Right kidney (tissue), 1 donor: ENCODE data around the gene ESPN.

Source experiments
- DNase-seq: peaks from one replicate; pipeline ENCODE4 v3.0.0-alpha.2; 2016

ESPN gene

DNA sequence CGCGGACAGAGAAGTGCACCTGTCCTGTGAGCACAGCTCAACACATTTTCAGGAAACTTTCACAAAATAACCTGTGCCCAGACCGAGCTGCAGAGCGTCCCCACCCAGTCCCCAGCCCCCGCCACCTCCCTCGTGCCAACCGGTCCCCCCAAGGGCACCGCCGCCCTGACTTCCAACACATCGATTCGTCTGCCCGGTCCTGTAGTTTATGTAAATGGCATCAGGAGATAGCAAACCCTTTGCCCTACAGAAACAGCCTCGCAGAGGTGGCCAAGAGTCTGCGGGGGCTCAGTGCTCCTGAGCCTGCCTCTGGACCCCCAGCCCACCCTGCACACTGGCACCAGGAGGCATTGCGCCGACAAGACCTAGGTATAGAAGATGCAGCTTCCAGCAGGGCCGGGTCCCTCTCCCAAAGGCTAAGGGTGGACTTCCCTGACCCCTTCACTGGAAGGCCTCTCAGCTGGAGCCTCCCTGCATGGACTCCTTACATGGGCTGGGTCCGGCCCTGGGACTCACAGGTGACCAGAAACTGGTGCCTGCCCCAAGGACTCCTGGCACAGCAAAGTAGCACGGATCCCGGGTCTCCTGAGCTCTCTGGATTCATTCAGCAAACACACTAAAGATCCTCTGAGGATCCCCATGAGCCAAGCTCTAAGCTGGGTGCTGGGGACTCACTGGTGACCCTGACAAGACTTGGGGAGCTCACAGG is 73.4 kb downstream of the ESPN start:
- no peak for DNase-seq

DNA sequence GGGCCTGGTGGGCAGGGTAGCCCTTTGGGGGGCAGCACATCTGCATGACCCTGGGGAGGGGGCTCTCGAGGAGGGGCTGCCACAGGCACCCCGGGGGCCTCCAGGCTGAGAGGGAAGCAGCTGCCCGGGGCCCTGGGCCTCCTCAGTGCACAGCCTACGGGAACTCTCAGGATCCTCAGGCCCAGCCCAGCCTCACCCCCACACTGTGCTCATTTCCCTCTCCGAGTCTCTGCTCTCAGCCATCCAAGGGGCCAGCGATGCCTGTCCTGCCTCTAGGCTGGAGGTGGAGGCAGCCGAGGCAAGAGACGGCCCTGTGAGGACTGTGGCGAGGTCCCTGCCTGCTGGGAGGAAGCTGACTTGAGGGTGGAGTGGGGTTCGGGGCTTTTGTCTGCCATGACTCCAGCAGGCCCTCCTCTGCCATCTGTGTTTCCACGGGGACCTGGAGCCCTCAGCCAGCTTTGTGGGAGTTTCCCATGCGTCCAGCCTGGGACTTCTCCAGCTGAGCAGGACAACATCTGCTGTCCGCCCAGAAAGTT is 74.1 kb downstream of the ESPN start:
- no peak for DNase-seq

DNA sequence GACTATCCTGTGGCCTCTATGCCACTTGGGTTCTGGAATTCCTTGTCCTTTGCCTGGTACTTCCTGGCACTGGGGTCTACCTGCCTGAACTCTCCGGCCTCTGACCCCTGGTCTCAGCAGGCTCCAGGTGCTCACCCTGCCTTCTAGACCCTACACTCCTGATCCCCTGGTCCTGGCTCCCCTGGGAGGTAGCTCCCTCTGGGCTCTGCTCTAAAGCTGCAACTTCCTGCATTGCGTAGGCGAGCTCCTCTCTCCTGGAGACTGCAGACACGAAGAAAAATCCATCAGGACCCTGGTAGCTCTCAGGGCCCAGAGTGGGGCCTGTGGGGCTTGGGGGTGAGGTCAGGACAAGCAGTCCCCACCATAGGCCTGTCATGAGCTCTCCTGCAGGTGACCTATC is 74.7 kb downstream of the ESPN start:
- DNase-seq, result no peak

DNA sequence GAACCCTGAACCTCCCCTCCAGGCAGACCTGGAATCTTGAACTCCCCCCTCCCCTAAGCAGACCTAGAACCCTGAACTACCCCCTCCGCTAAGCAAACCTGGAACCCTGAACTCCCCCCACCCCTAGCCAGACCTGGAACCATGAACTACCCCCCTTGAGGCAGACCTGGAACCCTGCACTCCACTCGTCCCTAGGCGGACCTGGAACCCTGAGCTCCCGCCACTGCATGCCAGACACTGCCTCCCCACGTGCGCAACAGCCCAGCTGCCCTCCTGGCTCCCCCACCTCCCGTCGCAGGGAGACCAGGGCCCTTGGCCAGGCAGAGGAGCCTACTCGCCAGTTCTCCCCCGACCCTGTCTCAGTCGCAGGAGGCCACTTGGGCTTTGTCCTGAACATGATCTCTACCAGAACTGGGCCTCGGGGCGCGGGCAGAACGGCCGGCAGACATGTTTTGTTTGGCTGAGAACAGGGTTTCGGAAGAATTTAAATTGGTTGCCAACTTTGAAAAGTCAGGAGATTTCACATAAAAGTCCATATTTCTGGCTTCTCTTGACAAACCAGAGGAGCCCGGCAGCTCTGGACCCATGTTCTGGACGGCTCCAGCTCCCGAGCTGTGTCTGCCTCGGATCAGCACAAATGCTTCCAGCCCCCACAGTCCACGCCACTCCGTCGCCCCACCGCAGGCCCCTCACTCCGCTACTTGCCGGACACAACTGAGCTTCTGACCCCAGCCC is 76.1 kb downstream of the ESPN start:
- DNase-seq, result no peak

DNA sequence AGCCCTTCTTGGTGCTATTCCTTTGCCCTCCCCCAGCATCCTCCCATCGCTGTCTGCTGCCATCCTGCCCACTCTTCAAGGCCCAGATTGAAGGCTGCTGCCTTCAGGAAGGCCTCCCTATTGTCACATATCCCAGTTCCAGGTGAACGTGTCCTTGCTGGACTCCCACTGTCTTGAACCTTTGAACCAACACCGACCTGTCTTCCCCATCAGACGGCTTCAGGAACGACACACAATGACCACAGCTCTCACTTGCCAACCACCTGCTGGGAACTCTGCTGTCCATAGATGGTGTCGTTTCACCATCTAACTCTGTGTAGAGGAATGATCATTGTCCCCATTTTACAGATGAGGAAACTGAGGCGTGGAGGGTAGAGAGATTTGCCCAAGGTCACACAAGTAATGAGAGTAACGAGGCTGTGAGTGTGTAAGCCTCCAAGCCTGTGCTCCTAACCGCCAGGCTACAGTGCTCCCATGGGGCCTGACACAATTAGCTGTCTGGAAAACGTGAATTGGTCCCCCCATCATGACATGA is 76.8 kb downstream of the ESPN start:
- no peak for DNase-seq

DNA sequence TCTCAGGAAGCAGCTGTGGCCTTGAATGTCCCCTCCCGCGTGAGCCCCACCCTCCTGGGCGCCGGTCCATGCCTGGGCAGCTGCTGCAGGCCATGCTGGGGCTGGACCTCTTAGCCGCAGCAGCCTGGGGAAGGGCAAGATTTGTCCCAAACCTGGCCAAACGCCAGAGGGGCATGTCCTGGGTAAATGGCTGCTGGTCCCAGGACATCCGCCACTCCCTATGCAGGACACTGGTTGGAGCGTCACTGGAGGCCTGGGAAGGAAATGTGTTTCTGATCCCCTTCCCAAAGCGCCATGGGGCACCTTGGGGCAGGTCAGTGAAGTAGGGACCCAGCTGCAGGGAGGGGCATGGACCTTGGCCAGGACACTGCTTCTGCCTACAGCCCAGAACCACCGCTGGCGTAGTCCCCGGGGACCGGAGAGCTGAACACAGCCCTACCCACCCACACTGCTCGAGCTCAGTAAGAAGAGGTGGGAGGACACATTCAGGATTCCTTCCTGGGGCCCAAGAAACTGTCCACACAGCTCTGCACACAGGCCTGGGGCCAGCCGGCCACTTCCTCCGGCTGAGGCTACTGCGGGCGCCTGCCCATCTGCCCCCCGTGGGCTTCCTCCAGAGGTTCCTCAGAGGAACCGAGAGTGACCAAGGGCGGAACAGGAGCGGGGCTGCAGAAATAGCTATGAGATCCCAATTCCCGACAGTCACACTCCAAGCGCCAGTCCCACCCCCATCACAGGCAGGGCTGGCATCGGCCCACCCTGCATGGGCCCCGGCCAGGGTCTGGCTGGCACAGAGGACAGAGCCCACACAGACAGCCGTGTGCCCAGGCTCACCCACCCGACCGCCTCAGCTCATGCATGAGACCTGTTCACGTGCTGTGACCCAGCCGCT is 77.7 kb downstream of the ESPN start:
- DNase-seq, result no peak

DNA sequence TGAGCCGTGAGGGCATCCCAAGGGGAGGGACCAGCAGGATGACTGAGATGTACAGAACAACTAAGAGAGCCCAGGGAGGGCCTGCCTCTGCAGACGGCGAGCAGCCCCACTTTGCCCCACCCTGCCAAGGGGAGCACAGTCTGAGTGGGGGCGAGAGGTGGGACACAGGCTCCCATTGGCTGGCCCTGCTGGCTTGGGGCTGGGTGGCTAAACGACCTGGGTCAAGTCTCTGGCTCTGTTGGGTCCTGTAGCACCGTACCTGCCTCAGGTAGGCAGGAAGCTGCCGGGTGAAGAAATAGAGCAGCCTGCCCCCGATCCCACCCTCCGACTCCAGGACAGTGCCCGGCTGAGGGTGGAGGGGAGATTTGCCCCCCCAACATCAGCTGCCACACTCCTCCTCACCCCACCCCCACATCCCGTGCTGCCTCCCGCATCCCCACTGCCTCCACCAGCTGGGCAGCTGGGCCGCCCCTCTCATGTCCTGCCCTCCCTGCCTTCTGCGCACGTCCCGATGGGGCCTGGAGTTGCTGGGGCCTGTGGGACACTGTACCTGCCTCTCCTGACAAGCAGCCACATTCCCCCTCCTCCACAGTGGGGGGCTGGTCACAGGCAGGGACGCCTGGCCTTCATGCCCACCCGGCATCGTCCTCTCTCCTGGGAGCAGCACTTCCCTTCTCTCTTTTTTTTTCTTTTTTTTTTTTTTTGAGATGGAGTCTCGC is 79.5 kb downstream of the ESPN start:
- no peak for DNase-seq

DNA sequence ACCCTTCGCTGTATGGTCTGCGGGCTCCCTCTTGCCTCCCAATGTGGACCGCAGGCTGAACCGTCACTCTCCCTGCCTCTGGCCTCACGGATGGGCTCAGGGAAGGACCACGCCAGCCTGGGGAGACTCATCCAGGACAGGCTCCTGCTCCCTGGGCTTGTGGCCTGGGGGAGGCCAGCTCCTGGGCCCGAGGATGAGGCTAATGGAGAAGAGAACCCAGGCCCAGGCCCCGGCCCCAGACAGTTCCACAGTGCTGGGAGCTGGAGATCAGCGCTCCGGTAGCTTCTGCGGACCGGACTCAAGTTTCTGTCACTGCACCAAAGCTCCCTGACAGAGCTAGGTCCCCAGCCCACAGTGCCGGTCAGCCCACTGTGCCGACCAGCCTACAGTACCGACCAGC is 80.3 kb downstream of the ESPN start:
- no peak for DNase-seq

DNA sequence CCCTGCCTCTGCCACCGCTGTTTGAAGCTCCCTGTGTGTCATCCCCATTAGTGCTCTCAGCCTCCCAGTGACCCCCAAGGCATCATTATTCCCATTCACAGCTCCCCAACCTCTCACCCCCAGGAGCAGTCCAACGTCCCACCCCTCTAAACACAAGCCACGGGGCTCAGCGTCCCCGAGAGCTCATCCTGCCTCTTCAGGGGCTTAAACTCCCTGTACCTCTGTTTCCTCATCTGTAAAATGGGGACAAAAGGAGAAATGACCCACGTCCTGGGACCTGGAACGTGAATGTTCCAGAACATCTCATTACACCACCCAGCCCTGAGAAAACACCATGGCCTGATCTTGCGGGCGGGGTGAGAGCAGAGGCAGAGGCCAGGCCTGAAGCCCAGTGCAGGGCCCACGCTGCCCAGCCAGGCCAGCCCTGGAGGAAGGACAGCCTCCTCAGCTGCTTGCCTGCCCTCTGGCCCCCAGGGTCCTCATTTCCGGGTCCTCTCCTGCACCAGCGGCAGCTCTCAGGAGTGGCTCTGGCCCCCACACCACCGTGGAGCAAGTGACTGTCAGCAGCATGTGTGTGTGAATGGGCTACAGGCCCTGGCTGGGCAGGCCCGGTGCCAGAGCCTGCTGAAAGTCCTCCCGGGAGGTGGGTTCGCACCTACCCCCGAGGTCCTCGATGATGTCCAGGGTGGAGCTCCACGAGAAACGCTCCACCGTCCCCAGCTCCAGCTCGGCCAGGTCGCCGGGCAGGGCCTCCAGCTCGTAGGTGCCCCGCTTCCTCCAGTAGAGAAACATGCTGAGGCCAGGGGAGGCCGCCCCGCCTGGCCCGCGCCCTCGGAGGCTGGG is 81.0 kb downstream of the ESPN start:
- no peak for DNase-seq

DNA sequence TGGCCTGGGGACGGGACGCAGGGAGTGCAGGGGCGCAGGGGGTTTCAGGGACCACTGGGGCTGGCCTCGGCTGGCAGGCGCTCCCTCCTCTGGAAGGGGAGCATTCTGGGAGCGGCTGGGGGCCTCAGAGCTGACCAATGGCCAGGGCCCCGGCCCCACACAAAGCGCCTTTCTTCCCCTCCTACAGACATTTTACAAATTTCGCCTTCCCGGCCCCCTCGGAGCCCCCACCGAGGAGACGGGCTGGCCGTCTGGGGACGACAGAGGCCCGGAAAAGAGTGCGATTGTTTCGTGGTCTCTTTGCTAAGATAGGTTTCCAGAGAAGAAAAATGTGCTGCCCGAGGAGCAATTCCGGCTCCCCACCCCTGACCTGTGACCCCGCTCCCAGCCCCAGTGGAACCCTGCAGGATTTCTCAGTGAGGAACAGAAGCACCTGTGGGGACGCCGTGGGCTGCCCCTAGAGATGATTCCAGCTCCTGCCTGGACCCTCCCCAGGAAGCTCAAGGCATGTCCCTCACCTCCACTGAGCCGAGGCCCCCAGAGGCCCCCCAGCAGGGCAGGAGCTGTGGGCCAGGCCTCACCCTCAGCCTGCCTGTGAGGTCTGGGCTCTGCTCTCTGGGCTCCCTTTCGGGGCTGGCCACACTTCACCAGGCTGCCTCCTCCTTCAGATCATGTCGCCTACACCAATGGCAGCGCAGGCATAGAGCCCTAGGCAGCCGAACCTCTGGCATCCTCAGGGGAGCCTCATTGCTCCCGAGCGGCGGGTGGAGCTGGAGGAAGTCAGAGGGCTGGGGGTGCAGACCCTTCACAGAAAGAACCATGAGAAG is 81.8 kb downstream of the ESPN start:
- DNase-seq, result no peak

DNA sequence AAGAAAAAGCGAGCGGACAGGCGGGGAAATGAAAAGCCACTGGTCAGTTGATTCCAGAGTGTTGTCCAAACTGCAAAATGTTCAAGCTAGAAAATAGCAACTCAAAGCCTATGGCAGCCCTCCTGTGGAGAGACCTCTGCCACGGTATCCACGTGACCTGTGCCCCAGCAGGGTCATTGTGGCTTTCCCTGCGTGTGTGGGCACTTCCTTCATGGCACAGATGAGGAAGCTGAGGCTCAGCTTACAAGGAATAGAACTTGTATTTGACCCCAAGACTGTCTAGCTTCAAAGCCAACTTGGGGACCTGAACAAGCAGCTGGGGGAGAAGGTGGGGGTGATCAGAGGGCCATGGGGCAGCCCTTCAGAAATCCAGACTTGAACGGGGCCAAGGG is 82.5 kb downstream of the ESPN start:
- DNase-seq, result no peak

DNA sequence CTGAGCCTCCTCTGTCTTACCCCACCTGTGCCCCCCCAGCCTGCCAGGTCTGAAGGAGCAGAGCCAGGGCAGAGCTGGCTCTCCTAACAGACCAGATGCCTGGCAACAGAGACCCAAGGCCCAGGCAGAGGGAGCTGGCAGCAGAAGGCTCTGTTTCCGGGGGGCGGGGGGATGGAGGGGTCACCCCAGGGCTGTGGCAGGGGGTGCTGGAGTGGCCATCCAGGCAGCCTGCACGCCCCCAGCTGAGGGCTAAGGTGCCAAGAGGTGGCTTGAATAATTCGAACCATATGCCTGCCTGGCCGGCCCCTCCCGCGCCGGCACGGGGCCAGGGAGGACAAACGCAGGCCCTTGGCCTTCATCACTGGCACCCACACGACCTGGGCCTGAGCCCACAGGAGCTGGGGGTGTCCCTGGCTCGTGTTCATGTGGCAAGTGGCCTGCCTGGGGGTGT is 82.9 kb downstream of the ESPN start:
- no peak for DNase-seq

DNA sequence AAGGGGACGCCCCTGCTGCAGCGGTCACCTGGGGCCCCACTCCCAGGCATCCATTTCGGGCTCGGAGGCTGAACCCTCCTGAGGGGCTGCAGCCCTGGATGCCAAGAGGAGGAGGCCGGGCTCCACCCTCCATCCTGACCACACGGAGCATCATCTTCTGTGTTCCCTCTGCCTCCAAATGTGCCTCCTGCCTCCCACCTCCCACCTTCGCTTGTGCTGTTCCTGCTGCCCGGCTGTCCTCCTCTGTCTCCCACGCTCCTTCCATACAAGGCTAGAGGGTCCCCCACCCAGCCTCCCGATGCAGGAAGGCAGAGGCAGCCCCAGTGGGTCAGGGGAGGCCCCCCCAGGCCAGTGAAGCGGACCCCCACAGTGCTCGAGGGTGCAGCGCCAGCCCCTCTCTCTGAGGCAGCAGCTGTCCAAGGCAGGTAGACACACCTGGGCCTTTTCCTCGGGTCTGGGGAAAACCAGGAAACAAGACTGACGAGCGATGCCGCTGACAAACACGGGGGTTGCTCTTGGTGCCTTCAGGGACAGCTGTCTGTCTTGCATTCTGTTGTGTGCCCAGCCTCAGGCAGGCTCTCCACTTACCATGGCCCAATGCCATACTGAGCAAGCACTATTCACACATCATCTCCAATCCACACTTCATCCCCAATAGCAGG is 83.7 kb downstream of the ESPN start:
- no peak for DNase-seq

DNA sequence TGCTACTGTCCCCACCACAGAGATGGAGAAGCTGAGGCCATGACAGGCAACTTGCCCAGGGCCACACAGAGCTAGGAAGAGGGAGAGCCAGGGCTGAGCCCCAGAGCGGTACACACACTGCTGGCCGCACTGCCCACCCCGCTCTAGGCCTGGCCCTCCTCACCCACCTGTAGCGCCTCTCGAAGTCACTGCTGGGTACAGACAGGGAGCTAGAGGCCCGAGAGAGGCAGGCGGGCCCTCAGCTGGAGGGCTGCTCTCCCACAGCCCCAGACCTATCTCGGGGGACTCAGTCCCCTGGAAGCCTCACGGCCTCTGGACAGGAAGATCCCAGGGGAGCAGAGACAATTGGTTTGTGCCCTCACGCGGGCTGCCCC is 84.2 kb downstream of the ESPN start:
- DNase-seq, result no peak

DNA sequence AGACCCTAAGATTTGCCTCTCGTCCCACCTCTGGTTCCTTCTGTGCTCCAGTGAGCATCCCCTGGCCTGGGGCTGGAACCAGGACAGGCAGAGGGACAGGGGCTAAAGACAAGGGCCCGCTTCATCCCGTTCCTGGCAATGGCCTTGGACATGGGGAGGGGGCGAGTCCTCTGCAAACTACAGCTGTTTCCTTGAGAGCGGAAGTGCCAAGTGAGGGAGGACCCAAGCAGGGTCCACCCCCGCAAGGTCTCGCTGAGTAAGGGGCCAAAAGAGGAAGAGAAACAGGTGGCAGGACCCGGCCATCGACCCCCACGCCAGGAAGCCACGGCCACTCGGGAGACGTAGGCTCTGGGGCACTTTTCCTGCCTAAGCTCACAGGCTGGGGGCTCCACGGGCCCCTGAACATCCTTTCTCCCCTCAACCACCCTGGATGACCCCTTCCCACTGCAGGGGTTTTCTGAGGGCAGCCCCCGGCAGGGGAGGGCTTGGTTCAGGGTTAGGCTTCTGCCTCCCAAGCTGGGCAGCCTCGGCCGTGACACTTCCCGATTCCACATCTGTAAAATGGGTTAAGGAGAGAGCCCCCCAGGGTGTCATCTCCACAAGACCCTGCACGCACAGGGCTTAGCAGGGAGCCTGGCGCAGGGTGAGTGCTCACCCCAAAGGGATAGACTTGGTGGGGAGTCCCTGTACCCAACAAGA is 84.8 kb downstream of the ESPN start:
- DNase-seq, result no peak

DNA sequence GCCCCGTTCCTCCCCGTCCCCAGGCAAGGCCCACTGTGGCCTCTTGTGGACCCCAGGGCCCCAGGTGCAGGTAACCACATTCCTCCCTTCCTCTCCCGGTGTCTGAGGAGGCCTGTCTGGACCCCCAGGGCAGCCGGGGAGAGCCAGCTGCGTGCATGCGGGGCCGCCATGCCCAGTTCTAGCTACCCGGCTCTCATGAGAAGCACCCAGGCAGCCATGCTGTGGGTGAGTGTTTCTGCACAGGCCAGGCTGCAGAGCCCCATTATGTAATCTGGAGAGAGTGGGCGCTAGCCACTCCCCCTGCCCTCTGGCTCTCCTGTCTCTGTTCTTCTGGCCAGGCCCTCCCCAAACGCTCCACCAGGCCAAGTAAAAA is 85.3 kb downstream of the ESPN start:
- DNase-seq, result no peak

DNA sequence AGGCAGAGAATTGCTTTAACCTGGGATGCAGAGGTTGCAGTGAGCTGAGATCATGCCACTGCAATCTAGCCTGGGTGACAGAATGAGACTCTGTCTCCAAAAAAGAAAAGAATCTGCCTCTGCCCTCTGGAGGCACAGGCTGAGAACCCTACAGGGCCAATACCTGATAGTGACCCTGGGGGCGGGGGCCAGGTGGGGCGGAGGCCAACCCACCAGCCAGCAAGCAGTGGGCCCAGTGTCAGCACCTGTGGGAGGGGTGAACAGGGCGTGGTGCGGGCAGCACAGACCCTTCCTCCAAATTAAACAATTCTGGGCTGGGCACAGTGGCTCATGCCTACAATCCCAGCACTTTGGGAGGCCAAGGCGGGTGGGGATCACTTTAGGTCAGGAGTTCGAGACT is 85.9 kb downstream of the ESPN start:
- no peak for DNase-seq
